Transverse colon (tissue), 4 donors: ENCODE results near the gene INPP4B. TPM values are rescaled to one million over a fixed set of nuclear protein-coding genes. Genes with fewer than 3 reads are reported as not detected.
A peak's percentile ranks its signal among the peaks of the same experiment; 100 is the strongest.

Source experiments
- DNase-seq: peaks from one replicate; pipeline ENCODE4 v3.0.0-alpha.2; 2019
- H3K27ac ChIP-seq, 4 donors: fragments of 200-600 bp; sonication (generic); 2 replicates each; pipeline ENCODE4 v1.5.1; 2016 to 2018; ENCODE audit warnings: inconsistent platforms in 4 of 4
- H3K27me3 ChIP-seq: fragments of 200-600 bp; sonication (generic); 2 replicates; pipeline ENCODE4 v1.5.1; 2017; ENCODE audit warnings: inconsistent platforms
- H3K36me3 ChIP-seq, 4 donors: fragments of 200-600 bp; sonication (generic); 2 replicates each; pipeline ENCODE4 v1.5.1; 2017 to 2019; ENCODE audit warnings: inconsistent platforms in 4 of 4
- H3K4me1 ChIP-seq, 4 donors: fragments of 200-600 bp; sonication (generic); 2 replicates each; pipeline ENCODE4 v1.5.1; 2017 to 2020; ENCODE audit warnings: inconsistent platforms in 4 of 4
- H3K4me3 ChIP-seq, 4 donors: fragments of 200-600 bp; sonication (generic); 1 replicate in 1 of 4; 2 replicates in 3 of 4; pipeline versions ENCODE4 v1.5.1 to v1.6.1; 2017 to 2019; ENCODE audit warnings: inconsistent platforms in 4 of 4
- H3K9me3 ChIP-seq, 2 donors: fragments of 200-600 bp; sonication (generic); 2 replicates each; pipeline ENCODE4 v1.5.1; 2017 to 2019; ENCODE audit warnings: inconsistent platforms in 2 of 2
- EP300 ChIP-seq: sonication (generic); formaldehyde crosslinking; IDR thresholded peaks from one replicate; pipeline ENCODE4 v1.6.1; 2017; ENCODE audit warnings: antibody characterized with exemption, low read depth
- POLR2A ChIP-seq: fragments of 450-650 bp; IDR thresholded peaks from one replicate; pipeline ENCODE4 v1.6.1; 2016; ENCODE audit warnings: antibody characterized with exemption, mild to moderate bottlenecking, moderate library complexity
- POLR2AphosphoS5 ChIP-seq, 3 donors: sonication (generic); formaldehyde crosslinking; IDR thresholded peaks; one replicate each; pipeline ENCODE4 v1.6.1; 2016; ENCODE audit warnings: antibody characterized with exemption in 3 of 3
- WGBS, 2 donors: methylation state at CpG; one replicate each; pipeline ENCODE4 v1.1.5; 2018; ENCODE audit warnings: low coverage in 1 of 2; 5-methylcytosine and 5-hydroxymethylcytosine counted together
- in situ Hi-C, 4 donors: fragments of 200-750 bp; cut with MboI; loops; one replicate each; pipeline versions ENCODE4 v1.15.0 to v1.15.1; 2017; ENCODE audit warnings: low sequenced_read_pairs in 3 of 4, low pct_ligation_motif_present in 1 of 4, low pct_unique_long_range_greater_than_20kb in 1 of 4
- intact Hi-C: fragments of 100-400 bp; cut with DNase I; formaldehyde crosslinking; loops from one replicate; pipeline ENCODE4 v1.15.1; 2023; ENCODE audit warnings: low total_unique reads
- total RNA-seq, 4 donors: library from RNA; depleted of rRNA; stranded (reverse); fragments of >200 nt; gene quantifications; one replicate each; pipeline ENCODE4 v1.1.0, GENCODE V29; 2016
- TF ChIP-seq, protein P1 (sequence below), 5 experiments: fragments of 200-600 bp in 3 of 5; fragments of 450-650 bp in 2 of 5; sonication (generic) in 3 of 5; IDR thresholded peaks; 1 replicate in 2 of 5; 2 replicates in 3 of 5; pipeline ENCODE4 v1.5.1; 2016 to 2017; ENCODE audit warnings: antibody characterized with exemption in 5 of 5, inconsistent platforms in 3 of 5, mild to moderate bottlenecking in 2 of 5, moderate library complexity in 1 of 5

INPP4B gene
- total RNA-seq, 4 donors from 2014 or later = 18.3 to 33.8 (median 31.4) TPM

DNA sequence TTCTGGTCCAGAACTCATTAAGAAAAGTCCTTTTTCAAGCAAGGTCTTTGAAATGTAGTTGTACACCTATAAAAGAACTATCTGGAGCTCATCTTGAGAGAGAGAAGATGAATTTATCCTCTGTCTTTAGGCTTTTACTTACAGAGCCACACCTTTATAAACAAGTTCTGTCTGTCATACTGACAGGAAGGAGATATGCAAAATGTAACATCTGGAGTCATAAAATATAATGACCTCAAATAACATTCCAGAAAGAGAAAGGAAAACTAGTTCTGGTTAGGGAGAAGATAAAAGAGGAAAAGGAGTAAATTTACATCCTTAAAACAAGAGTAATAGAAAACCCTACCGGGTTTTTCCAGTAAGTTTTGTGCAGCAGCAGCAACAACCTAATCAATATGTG, 1.3 kb downstream of the INPP4B start:
- in situ Hi-C loops = loop anchor here in 3 of 4 donors (10.0 to 25.0 kb wide), 4 partner anchors 500 to 720 kb away; no protein-coding TSS in a partner anchor
- no peaks in the 10 kb centered on the region for H3K9me3 ChIP-seq
- H3K27ac ChIP-seq = peak overlapping the region; percentile 9 to 67 (median 54)
- no peaks in the 10 kb centered on the region for H3K36me3 ChIP-seq
- H3K4me1 ChIP-seq = peaks cover 3 to 18% (median 16%) of the 10 kb centered on the region in 4 donors
- peak overlapping the region in 3 of 4 donors; percentile 52 to 61 (median 59) for H3K4me3 ChIP-seq
- TF ChIP-seq POLR2A (no peak), POLR2AphosphoS5 (IDR thresholded peaks at IDR 0.05) (peak in 1 of 3 donors; percentile 23), EP300 (no peak)
- TF ChIP-seq, protein P1, sequence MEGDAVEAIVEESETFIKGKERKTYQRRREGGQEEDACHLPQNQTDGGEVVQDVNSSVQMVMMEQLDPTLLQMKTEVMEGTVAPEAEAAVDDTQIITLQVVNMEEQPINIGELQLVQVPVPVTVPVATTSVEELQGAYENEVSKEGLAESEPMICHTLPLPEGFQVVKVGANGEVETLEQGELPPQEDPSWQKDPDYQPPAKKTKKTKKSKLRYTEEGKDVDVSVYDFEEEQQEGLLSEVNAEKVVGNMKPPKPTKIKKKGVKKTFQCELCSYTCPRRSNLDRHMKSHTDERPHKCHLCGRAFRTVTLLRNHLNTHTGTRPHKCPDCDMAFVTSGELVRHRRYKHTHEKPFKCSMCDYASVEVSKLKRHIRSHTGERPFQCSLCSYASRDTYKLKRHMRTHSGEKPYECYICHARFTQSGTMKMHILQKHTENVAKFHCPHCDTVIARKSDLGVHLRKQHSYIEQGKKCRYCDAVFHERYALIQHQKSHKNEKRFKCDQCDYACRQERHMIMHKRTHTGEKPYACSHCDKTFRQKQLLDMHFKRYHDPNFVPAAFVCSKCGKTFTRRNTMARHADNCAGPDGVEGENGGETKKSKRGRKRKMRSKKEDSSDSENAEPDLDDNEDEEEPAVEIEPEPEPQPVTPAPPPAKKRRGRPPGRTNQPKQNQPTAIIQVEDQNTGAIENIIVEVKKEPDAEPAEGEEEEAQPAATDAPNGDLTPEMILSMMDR (IDR thresholded peaks at IDR 0.05) = no peak
- peaks cover 10% of the 10 kb centered on the region for H3K27me3 ChIP-seq
- WGBS, 2 donors = 0 to 25% methylated on average over 1 of the region's 1 CpG
- intact Hi-C loops = no loop called here
- no peak for DNase-seq

DNA sequence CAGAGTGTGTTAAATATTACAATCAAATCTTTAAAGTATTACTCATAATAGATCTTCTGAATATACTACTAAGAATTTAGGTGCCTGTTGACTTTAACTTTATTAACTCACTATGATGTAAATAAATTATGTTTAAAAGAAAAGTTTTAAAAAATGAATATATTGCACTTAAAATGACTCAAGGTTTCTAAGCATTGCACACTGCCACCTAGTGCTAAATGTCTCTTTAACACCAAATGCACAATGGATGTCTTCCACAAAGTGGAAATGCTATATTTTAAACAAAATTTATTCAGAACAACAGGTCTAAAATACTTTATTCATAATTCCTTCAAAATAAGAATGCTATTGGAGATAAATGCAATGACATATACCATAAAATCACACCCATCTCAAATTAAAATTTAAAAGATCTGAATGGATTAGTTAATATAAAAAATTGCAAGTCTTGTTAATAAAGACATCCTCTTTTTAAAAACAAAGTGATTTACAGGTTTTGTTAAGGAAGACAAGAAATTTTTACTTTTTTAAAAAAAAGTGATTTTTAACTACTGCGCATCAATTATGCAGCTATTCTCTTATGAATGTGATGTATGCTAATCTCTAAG, 5.5 kb downstream of the INPP4B start:
- intact Hi-C loops = no loop called here
- Histone ChIP-seq H3K36me3 (no peaks in the 10 kb centered on the region), H3K27me3 (no peaks in the 10 kb centered on the region), H3K4me1 (peaks cover 3 to 12% (median 9%) of the 10 kb centered on the region in 4 donors), H3K4me3 (no peak overlapping the region), H3K9me3 (no peaks in the 10 kb centered on the region), H3K27ac (no peak overlapping the region)
- 93 to 96% methylated on average over 1 of the region's 1 CpG for WGBS, 2 donors
- in situ Hi-C loops = loop anchor here in 3 of 4 donors (10.0 to 25.0 kb wide), 4 partner anchors 496 to 716 kb away; no protein-coding TSS in a partner anchor
- DNase-seq = no peak
- TF ChIP-seq, protein P1 (IDR thresholded peaks at IDR 0.05) = peak; percentile 53 to 65 (median 56)
- TF ChIP-seq EP300 (no peak), POLR2A (no peak), POLR2AphosphoS5 (IDR thresholded peaks at IDR 0.05) (no peak)

GRCh38 chr4:142838778-142839177, 7.3 kb downstream of the INPP4B start:
- in situ Hi-C loops = loop anchor here in 1 of 4 donors (25.0 kb wide), 1 partner anchor 501 kb away; no protein-coding TSS in a partner anchor
- TF ChIP-seq EP300 = no peak
- no peak for TF ChIP-seq POLR2AphosphoS5 (IDR thresholded peaks at IDR 0.05)
- TF ChIP-seq, protein P1 (IDR thresholded peaks at IDR 0.05) = no peak
- TF ChIP-seq POLR2A = no peak

GRCh38 chr4:142832022-142832421, 14.1 kb downstream of the INPP4B start:
- intact Hi-C loops = no loop called here

More at GRCh38 chr4:142838778-142839177, 7.3 kb downstream of the INPP4B start:
- 95 to 100% methylated on average over 1 of the region's 1 CpG for WGBS, 2 donors
- H3K36me3 ChIP-seq = no peaks in the 10 kb centered on the region
- intact Hi-C loops = no loop called here
- no peaks in the 10 kb centered on the region for H3K27me3 ChIP-seq
- no peaks in the 10 kb centered on the region for H3K4me1 ChIP-seq
- no peak overlapping the region for H3K4me3 ChIP-seq
- no peak for DNase-seq
- H3K9me3 ChIP-seq = no peaks in the 10 kb centered on the region
- no peak overlapping the region for H3K27ac ChIP-seq

More at GRCh38 chr4:142832022-142832421, 14.1 kb downstream of the INPP4B start:
- in situ Hi-C loops = loop anchor here in 1 of 4 donors (25.0 kb wide), 1 partner anchor 495 kb away; no protein-coding TSS in a partner anchor
- Histone ChIP-seq H3K4me3 (no peak overlapping the region), H3K9me3 (no peaks in the 10 kb centered on the region), H3K4me1 (no peaks in the 10 kb centered on the region), H3K36me3 (no peaks in the 10 kb centered on the region), H3K27me3 (no peaks in the 10 kb centered on the region), H3K27ac (no peak overlapping the region)
- 62 to 73% methylated on average over 4 to 5 of the region's 5 CpGs for WGBS, 2 donors
- TF ChIP-seq POLR2A (no peak), EP300 (no peak), POLR2AphosphoS5 (IDR thresholded peaks at IDR 0.05) (no peak)
- TF ChIP-seq, protein P1 (IDR thresholded peaks at IDR 0.05) = no peak
- no peak for DNase-seq
